Thoracic aorta (tissue), 2 donors: Measurements from ENCODE around the gene MCC. TPM values are rescaled to one million over a fixed set of nuclear protein-coding genes. Genes with fewer than 3 reads are reported as not detected.

Source experiments
- ATAC-seq: fragments of 150-250 bp; one replicate; pipeline ENCODE4 v1.8.0; 2017; ENCODE audit warnings: low read depth; ENCODE audit not compliant: insufficient number of reproducible peaks, low FRiP score
- DNase-seq: peaks from one replicate; pipeline ENCODE4 v3.0.0-alpha.2; 2020; ENCODE audit warnings: low spot score
- H3K27ac ChIP-seq, 2 donors: fragments of 200-600 bp; sonication (generic); 1 replicate in 1 of 2; 2 replicates in 1 of 2; pipeline ENCODE4 v1.5.1; 2016; ENCODE audit warnings: mild to moderate bottlenecking in 2 of 2, moderate library complexity in 2 of 2
- H3K27me3 ChIP-seq: fragments of 200-600 bp; sonication (generic); replicated peaks from 2 replicates; pipeline ENCODE4 v1.6.0; 2016; ENCODE audit warnings: mild to moderate bottlenecking; ENCODE audit not compliant: insufficient read depth
- H3K36me3 ChIP-seq: fragments of 200-600 bp; sonication (generic); one replicate; pipeline ENCODE4 v1.5.1; 2016
- H3K4me1 ChIP-seq, 2 donors: fragments of 200-600 bp; sonication (generic); 1 replicate in 1 of 2; 2 replicates in 1 of 2; pipeline versions ENCODE4 v1.5.1 to v1.6.0; 2016; ENCODE audit warnings: low read depth in 2 of 2, mild to moderate bottlenecking in 1 of 2; ENCODE audit not compliant: control insufficient read depth in 1 of 2
- H3K4me3 ChIP-seq: fragments of 200-600 bp; sonication (generic); 2 replicates; pipeline ENCODE4 v1.5.1; 2016; ENCODE audit warnings: mild to moderate bottlenecking
- H3K9me3 ChIP-seq: fragments of 200-600 bp; sonication (generic); 2 replicates; pipeline ENCODE4 v1.5.1; 2016
- CTCF ChIP-seq: fragments of 200-600 bp; sonication (generic); IDR thresholded peaks from one replicate; pipeline ENCODE4 v1.5.1; 2019; ENCODE audit warnings: antibody characterized with exemption
- total RNA-seq, 2 donors: library from RNA; depleted of rRNA; stranded (reverse); fragments of >200 nt; gene quantifications; one replicate each; pipeline versions ENCODE4 v1.1.0 to v1.2.3, GENCODE V29; 2016

MCC gene
- total RNA-seq, 2 donors from 2014 or later, result 14.6 to 27.2 TPM

GRCh38 chr5:112979723-112980122 is 508.5 kb downstream of the MCC start:
- TF ChIP-seq CTCF, result no peak
- ATAC-seq, result no peak
- Histone ChIP-seq H3K4me1 (peaks cover 21 to 42% of the 10 kb centered on the region in 2 donors), H3K27ac (no peak overlapping the region), H3K4me3 (no peak overlapping the region), H3K36me3 (no peaks in the 10 kb centered on the region), H3K27me3 (no peaks in the 10 kb centered on the region), H3K9me3 (no peaks in the 10 kb centered on the region)
- no peak for DNase-seq

- peak overlapping the region; percentile 94 for H3K4me3 ChIP-seq
- peaks cover 21 to 42% of the 10 kb centered on the region in 2 donors for H3K4me1 ChIP-seq
- no peak overlapping the region for H3K27ac ChIP-seq
- TF ChIP-seq CTCF, result no peak
- no peaks in the 10 kb centered on the region for H3K36me3 ChIP-seq
- H3K27me3 ChIP-seq, result no peaks in the 10 kb centered on the region
- ATAC-seq, result no peak
- no peaks in the 10 kb centered on the region for H3K9me3 ChIP-seq
- DNase-seq, result no peak
Measured at GRCh38 chr5:112978836-112979235, 509.4 kb downstream of the MCC start.

GRCh38 chr5:112977440-112977861 is 510.8 kb downstream of the MCC start:
- Histone ChIP-seq H3K36me3 (no peaks in the 10 kb centered on the region), H3K27me3 (no peaks in the 10 kb centered on the region), H3K4me1 (peaks cover 21 to 42% of the 10 kb centered on the region in 2 donors), H3K9me3 (no peaks in the 10 kb centered on the region), H3K27ac (peak overlapping the region; percentile 82 to 83), H3K4me3 (peak overlapping the region; percentile 94)
- ATAC-seq, result peak; percentile 4
- no peak for TF ChIP-seq CTCF
- no peak for DNase-seq

GRCh38 chr5:112976432-112977309 is 511.6 kb downstream of the MCC start, which contains the start of gene DCP2:
Gene DCP2, plus strand, starts transcription at chr5:112976798. Its CDS starts 136 bp downstream, at chr5:112976934.
- no peak for TF ChIP-seq CTCF
- DNase-seq, result peak; percentile 83
- Histone ChIP-seq H3K4me1 (peaks cover 21 to 42% of the 10 kb centered on the region in 2 donors), H3K27ac (peak within 1 kb of the TSS; percentile 82 to 83), H3K4me3 (peak within 1 kb of the TSS; percentile 94), H3K36me3 (no peaks in the 10 kb centered on the region), H3K27me3 (no peaks in the 10 kb centered on the region), H3K9me3 (no peaks in the 10 kb centered on the region)
- peak; percentile 99 for ATAC-seq

- TF ChIP-seq CTCF, result no peak
- Histone ChIP-seq H3K36me3 (no peaks in the 10 kb centered on the region), H3K4me3 (peak overlapping the region; percentile 94), H3K27me3 (no peaks in the 10 kb centered on the region), H3K9me3 (no peaks in the 10 kb centered on the region), H3K27ac (peak overlapping the region; percentile 71 to 83), H3K4me1 (peaks cover 20 to 38% of the 10 kb centered on the region in 2 donors)
- DNase-seq (no peak), ATAC-seq (no peak)
Measured at GRCh38 chr5:112975721-112976431, 512.4 kb downstream of the MCC start.
